NK-92 treated with Interleukin-12 subunit alpha and Interleukin-12 subunit beta, amount 100 ng/mL, for 24 hours (cell line): Measurements from ENCODE around the gene ARSD.
"Not testable (repeated sequence)": the region's sequence is repeated elsewhere in the genome, so short reads cannot be mapped to it uniquely, and the experiment has no call there.

Experiments used
- DNase-seq: peaks from one replicate; lab custom pipeline; 2025; lab: John Stamatoyannopoulos, UW

ARSD gene, protein sequence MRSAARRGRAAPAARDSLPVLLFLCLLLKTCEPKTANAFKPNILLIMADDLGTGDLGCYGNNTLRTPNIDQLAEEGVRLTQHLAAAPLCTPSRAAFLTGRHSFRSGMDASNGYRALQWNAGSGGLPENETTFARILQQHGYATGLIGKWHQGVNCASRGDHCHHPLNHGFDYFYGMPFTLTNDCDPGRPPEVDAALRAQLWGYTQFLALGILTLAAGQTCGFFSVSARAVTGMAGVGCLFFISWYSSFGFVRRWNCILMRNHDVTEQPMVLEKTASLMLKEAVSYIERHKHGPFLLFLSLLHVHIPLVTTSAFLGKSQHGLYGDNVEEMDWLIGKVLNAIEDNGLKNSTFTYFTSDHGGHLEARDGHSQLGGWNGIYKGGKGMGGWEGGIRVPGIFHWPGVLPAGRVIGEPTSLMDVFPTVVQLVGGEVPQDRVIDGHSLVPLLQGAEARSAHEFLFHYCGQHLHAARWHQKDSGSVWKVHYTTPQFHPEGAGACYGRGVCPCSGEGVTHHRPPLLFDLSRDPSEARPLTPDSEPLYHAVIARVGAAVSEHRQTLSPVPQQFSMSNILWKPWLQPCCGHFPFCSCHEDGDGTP

DNA sequence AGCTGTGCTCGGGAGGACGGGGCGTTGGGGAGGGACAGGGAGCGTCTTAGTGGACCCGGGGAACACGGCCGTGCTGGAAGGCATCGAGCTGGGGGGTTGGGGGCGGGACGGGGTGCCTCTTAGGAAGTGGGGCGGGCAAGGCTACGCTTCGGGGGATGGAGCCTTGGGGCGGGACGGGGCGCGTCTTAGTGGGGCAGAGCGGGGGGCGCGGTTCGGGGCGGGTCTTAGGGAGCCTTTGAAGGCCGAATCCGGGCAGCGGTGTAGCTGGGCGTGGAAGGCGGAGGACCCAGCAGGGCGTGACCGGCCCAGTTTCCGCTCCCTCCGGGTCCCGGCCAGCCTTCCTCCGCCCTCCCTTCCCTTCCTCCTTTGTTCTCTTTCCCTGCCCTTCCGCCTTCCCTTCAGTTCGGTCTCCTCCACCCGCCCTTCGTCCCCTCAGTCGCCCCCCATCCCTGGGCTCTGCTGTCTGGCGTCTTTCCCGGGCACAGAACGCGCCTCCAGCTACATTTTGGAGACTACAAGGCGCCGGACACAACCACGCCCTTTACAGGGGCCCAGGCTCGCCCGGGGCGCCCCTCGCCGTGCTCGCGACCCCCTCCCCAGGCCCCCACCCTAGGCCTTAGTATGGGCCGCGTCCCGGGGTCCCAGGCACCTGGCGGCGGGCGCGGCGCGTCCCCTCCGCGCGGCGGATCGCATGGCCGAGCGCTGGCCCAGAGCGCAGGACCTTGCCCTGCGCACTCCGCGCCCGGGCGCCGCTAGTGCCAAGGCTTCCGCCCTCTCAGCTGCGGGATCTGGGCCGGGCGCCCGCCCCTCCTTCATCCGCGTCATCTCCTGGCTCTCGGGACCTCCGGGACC lies at the start of gene ARSD:
Gene ARSD (minus strand): TSS at position 757 of the 852 bp plus-strand sequence. CDS start 64 bp downstream, at position 693.
- DNase-seq: peak; percentile 30

DNA sequence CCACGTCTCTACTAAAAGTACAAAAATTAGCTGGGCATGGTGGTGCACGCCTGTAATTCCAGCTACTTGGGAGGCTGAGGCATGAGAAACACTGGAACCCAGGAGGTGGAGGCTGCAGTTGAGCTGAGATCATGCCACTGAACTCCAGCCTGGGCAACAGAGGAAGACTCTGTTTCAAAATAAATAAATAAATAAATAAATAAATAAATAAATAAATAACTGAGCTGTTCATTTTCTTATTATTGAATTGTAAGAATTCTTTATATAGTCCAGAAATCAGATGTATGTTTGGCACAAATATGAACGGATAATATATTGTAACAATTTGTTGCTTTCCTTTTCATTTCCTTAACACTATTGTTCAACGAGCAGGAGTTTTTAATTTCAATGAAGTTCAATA lies 49.5 kb upstream of the ARSD start:
- not testable (repeated sequence) for DNase-seq

DNA sequence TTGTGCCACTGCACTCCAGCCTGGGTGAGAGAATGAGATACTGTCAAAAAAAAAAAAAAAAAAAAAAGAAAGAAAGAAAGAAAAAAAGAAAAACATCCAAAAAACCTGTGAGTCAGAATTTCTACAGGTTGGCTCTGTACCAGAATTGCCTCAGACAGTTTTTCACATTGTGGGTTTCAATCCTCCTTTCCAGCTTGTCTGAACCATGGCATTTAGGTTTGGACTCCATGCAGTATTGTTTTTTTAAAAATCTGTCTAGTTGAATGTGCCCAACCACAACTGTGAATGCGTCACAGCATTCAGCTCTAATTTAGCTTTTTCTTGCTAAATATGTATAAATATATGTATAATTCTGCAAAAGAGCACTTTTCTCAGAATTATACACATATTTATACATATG lies 45.8 kb upstream of the ARSD start:
- DNase-seq: no peak

DNA sequence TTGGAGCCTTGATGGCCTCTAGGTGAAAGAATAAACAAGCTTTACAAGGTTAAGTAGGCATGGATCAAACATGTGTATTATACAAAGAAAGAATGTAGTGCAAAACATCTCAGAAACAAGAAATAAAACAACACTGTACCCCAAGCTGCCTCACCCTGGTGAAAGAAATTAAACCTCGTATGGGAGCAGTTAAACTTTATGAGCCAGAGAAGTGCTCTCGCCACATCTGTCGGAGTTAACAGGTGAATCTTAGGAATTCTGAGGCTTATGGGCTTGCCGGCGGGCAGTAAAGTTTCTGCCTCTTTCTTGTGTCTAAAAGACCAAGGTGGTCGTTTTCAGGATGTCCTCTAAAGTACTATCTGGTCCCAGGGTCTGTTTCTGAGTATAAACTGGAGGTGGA lies 43.3 kb upstream of the ARSD start:
- no peak for DNase-seq

DNA sequence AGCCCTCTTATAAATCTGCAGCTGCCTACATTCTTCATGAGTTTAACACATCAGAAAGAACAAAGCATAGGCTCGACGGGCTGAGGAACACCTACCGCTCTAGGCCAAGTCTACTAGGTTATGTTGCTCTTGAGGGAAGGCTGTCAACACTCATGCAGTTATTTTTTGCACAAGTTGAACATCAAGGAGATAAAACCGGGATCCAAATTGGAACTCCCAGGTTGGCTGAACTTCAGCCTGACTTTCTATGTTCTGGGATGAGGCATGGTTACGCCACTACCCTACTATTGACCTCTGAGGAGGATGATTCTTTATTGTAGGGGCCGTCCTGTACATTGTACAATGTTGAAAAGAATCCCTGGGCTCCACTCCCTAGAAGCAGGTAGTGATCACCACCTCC lies 39.9 kb upstream of the ARSD start:
- DNase-seq: no peak

DNA sequence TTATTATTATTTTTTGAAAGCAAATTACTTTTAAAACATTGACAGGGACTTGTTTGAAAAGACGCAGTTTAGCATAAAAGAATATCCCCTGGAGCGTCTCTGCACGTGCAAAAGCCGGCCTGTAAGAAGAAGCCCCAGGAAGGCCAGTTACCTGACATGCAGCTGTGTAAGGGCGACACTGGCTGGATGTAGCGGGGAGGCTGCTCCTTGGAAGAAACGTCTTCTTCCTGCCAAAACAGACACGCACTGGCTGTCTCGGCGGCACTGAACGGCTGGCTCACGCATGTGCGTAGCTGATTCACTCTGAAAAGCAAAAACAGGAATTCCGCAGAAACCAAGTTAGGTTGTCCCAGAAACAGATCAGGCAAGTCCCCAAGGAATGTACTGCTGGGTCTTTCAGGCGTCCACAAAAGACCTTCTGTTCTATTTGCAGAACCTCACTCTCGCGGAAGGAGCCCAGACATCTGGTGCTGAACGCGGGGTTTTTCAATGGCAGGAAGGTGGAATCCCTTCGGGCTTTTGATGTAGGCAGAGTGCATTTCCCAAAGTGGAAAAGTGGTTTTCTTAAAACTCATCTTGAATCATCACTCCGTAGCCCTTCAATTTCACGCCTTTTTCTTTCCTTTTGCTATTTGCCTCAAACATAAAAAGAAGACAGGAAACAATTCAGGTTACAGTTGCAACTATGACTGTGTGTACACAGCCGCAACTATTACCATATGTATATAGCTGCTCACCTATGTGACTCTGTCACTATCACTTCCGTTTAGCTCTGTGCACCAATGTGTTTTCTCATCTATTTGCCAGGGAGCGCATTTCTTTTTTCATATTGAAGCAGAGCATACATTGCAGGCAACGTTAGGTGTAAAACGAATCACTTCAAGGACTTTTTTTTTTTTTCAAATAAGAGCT lies 39.1 kb upstream of the ARSD start:
- DNase-seq: no peak

DNA sequence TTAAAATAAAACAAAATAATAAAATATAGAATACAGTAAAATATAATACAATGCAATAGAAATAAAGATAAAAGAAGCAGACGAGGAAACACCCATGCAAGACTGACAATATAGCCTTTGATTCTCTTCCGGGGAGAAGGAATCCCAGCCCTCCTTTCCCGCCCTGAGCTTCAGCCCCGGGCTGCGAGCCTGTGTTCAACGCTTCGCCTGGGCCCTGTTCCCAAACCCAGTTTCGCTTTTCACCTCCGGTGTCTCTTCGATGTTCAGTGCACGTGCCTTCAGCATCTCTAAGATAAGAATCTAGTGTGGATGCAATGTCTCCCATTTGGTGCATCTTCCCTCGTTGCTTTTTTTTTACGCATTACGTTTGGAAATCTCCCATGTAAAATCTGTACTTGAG lies 38.4 kb upstream of the ARSD start:
- DNase-seq: no peak

DNA sequence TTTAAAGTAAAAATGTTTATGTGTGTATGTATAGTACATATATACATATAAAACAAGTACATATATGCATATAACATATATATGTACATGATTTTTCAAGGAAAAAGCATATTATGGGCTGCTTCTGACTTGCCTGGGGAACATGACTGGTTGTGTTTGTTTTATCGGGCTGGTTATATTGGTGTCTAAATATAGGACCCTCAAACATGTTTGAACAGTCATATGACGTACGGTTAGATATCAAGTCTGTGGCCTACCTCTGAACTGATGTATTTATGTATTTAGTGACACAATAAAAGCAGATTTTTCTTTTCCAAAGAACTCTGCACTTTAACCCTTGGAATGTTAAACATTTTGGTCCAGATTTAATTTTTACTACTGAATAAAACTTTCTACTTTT lies 37.9 kb upstream of the ARSD start:
- no peak for DNase-seq

DNA sequence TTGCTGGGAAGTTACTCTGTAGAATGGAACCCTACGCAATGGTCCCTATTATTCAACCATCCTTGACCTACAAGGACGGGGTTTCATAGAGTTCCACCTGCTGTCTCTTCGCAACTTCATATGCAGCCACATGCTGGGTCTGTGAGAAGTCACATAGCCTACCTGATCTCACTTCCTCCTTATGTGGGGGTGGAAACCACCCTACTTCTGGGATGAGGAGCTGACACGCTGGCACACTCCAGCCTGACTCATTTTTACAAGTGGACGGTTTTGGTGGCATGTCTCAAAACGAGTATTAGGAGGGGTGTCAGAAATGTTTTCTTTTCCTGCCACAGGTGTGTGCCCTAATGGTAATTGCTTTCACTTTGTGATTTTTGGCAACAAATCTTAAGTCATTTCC lies 36.8 kb upstream of the ARSD start:
- no peak for DNase-seq

DNA sequence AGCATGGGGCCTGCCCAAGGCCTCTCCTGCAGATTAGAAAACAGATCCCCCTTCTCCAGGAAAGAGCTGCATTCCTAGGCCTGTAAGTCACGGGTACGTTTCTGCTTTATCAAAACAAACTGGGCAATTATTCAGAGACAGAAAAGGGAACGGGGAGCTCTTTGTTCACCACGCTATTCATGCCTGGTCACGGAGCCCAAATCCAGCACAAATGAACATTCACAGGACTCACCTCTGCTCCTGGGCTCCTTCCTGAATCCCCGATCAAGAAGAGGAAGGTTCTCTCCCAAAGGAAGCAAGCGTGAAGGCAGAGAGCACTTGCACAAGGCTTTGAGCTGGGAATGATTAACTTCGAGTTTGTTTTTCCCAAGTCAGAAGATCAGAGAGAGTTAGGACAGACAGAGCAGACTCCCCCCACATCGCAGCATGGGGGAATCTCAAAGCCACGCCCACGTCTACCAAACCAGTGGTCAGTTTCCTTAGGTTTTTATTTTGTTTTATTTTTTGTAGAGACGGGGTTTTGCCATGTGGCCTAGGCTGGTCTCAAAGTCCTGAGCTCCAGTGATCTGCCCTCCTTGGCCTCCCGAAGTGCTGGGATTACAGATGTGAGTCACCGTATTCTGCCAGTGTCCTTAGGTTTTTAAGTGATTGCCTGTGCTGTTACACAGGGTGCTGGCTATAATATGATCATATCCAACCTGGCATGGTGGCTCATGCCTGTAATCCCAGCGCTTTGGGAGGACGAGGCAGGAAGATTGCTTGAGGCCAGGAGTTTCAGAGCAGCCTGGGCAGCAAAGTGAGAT lies 35.1 kb upstream of the ARSD start:
- DNase-seq: not testable (repeated sequence)

DNA sequence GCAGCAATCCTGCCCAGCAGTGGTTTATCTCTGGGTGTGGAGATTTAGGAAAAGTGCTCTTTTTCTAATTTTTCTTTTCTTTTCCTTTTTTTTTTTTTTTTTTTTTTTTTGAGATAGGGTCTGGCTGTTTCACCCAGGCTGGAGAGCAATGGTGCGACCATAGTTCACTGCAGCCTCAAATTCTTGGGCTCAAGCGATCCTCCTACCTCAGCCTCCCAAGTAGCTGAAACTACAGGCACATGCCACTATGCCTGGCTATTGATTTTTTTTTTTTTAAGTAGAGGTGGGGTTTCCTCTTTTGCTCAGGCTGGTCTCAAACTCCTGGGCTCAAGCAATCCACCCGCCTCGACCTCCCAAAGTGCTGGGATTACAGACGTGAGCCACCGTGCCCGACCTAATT lies 34.3 kb upstream of the ARSD start:
- not testable (repeated sequence) for DNase-seq

DNA sequence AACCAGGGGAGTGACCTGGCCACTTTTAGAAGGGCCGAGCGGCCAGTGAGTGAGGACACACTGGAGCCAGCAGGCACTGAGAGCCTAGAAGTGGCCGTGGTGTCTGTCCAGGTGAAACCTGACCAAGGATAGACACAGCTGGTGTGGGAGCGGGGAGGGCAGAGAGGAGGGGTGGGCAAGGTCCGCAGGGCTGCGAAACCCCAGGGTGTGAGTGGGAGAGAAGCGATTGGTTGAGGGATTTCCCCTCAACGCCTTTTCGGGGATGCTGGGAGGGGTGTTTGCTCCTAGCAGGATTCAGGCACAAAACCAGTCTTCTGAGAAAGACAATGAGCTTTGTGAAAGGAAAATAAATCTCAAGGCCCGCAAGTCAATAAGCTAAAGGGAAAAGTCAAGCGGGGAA lies 33.2 kb upstream of the ARSD start:
- no peak for DNase-seq

DNA sequence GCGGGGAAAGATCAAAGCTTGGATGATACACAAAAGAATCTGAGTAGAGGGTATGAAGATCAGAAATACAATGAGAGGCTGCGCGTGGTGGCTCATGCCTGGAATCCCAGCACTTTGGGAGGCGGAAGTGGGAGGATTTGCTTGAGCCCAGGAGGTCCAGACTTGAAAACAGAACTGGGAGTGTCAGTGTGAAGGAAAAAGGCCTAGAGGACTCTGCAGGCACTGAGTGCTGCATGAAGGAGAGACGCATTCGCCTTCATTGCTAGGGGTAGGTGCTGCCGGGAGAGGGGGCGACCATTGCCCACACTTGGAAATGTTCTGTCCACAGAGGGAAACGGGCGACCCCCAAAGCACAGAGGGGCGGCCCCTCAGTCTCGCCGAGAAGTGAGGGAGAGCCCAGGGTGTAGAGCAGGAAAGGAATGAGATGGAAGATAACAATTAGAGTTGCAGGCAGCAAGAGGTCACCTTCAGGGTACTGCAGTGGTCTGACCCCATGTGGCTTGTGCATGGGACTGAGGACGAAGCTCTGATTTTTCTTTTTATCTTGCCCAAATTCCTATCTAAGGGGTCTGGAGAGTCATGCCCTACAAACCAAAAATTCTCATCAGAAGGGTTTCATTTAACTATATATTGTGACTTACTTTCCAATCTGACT lies 31.8 kb upstream of the ARSD start:
- DNase-seq: no peak

DNA sequence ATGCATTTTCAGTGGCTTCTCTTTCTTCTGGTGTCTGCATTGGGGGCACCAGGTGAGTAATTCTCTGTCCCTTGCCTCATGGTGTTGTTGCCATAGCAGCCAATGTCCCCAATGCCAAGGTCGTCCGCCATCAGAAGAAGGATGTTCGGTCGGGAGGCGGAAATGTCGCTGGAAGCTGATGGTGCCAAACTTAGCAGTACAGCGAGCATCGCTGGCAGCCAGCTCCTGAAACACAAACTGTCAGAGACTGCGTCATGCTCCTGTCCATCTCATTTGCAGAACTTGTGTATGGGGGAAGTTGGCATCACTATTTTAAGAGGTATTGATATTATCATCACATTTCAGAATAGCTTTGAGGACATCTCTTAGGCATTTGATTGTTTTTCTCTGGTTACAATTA lies 29.1 kb upstream of the ARSD start:
- DNase-seq: no peak

DNA sequence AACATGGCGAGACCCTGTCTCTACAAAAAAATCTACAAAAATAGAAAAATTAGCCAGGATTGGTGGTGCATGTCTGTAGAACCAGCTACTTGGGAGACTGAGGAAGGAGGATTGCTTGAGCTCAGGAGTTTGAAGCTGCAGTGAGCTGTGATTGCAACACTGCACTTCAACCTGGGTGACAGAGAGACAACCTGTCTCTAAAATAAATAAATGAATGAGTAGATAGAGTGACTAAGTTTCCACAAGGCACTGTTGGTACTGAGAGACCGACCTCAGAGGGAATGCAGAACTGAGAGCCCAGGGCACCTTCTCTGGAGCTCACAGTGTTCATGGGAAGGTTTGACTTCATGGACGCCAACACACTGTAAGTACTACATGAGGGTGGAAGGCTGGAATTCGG lies 26.7 kb upstream of the ARSD start:
- DNase-seq: no peak

DNA sequence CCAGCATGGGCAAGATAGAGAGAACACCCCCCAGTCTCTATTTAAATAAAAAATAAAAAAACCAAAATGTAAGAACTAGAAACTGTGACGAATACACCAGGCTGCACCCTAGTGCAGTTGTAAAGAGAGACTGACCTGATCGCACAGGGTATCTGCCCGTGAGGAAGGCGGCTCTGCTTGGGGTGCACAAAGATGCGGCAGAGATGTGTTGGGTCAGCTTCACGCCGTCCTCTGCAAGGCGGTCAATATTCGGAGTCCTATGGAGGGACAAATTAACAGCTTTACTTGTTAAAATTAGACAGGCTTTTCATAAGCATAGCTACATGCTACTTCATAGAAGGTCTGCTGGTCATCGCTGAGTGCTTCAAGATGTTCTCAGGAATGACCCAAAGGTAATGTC lies 26.1 kb upstream of the ARSD start:
- DNase-seq: no peak

DNA sequence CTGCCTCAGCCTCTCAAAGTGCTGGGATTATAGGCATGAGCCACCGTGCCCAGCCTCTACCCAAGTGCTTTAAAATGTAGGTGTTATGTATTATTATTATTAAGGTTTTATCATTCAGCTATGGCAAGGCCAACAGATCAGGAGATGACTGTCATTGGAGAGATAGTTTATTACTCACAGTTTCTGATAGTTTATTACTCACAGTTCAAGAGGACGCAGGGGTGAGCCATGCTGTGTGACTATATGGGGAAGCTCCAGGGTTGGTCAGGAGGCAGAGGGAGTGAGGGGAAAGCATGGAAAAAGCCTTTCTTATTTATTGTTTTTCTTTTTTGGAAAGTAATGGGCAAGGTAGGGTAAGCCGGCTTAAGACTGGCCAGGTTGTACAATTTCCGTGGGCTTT lies 25.4 kb upstream of the ARSD start:
- no peak for DNase-seq

DNA sequence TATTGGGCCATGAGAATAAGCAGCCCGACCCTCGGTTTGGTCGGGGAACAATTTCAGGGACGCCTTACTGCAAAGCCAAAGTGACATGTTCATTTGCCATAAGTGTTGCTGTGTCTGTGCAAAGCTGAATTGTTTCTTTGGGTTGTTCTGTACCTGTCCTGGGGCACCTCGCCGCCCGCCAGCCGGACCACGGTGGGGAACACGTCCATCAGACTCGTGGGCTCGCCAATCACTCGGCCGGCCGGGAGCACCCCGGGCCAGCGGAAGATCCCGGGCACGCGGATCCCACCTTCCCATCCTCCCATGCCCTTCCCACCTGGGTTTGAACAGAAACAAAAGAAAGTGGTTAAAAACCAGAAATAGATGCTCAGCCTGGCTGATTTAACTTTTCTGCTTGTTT lies 8.8 kb upstream of the ARSD start:
- not testable (repeated sequence) for DNase-seq

DNA sequence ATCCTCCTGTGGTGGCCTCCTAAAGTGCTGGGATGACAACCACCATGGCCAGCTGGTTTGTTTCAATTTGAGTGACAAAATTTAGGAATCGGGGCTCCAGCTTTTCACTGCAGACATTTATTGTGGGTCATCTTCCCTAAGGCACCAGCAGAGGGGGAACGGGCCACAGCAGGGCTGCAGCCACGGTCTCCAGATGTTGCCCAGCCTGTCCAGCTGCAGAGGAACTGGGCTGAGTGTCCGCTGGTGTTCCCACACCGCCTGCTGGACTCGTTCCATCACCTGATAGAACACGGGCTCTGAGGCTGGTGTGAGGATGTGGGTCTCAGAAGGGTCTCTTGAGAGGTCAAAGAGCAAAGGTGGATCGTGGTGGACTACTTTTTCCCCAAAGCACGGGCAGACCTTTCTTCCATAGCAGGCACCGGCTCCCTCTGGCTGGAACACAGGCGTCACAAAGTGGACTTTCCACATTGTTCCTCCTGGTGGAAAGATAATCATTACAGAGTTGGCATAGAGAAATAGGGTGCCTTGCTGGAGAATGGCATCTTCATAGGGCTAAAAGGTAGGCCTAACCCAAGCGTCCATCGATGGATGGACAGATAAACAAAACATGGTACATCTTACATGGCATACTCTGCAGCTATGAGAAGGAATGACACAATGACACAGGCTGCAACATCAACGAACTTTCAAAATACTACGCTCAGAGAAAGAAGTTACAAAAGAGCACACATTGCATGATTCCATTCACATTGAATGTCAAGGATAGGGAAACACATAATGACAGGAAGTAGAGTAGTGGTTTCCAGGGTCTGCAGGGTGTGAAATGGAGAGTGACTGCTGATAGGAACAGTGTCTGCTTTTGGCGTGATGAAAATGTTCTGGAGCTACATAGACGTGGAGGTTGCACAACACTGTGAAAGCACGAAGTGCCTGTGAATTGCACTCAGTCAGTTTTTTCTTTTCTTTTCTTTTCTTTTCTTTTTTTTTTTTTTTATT lies 5.9 kb upstream of the ARSD start:
- no peak for DNase-seq
